Prostate gland (tissue), 2 donors: Measurements from ENCODE around the gene JAKMIP1.
A peak's percentile ranks its signal among the peaks of the same experiment; 100 is the strongest.

Source experiments
- CTCF ChIP-seq, 4 experiments: fragments of 200-600 bp in 2 of 4; fragments of 450-650 bp in 2 of 4; sonication (generic) in 2 of 4; IDR thresholded peaks; 1 replicate in 3 of 4; 2 replicates in 1 of 4; pipeline ENCODE4 v1.5.1; 2016 to 2019; ENCODE audit warnings: antibody characterized with exemption in 4 of 4, mild to moderate bottlenecking in 2 of 4, moderate library complexity in 2 of 4
- POLR2A ChIP-seq: fragments of 450-650 bp; IDR thresholded peaks from one replicate; pipeline ENCODE4 v1.6.1; 2016; ENCODE audit warnings: antibody characterized with exemption, mild to moderate bottlenecking
- POLR2AphosphoS5 ChIP-seq: sonication (generic); formaldehyde crosslinking; IDR thresholded peaks from one replicate; pipeline ENCODE4 v1.6.1; 2017; ENCODE audit warnings: antibody characterized with exemption

DNA sequence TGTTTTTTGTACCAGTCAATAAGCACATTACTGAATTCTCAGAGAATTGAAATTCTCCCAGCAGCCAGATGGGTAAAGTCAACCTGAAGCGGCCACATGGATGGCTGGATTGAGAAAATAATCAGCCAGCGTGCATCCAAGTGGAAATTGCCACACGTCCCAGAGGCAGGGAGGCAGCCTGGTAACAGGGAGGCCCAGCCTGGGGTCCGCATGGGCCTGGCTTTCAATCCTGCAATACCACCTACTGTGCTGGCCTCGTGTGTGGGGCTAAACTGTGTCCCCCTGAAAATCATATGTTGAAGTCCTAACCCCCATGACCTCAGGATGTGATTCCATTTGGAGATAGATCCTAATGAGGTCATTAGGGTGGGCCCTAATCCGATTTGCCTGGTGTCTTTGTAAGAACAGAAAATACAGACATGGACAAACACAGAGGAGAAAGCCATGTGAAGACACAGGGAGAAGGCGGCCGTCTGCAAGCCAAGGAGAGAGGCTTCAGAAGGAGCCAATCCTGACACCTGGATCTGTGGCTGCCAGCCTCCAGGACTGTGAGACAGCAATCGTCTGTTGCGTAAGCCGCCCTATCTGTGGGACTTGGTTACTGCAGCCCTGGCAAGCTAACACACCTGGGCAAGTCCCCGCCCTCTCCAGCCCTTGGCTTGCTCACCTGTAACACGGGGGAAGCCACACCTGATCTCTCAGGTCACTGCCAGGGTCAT is 90.3 kb downstream of the JAKMIP1 start:
- TF ChIP-seq POLR2A (no peak), CTCF (IDR thresholded peaks at IDR 0.05) (peak in 3 of 4 experiments; percentile 14 to 28 (median 17)), POLR2AphosphoS5 (no peak)
